ENCODE results near the gene SNAPC4. TPM values are rescaled to one million over a fixed set of nuclear protein-coding genes. Genes with fewer than 3 reads are reported as not detected.
A peak's percentile ranks its signal among the peaks of the same experiment; 100 is the strongest.

The SNAPC4 gene
- total and polyA plus RNA-seq, 11 donors = 3.1 to 7.8 (median 4.3) TPM

GRCh38 chr9:136438548-136439480 is 38.8 kb upstream of the SNAPC4 start:
- DNase-seq (peak in 2 of 5 donors; percentile 49 to 72), ATAC-seq (peak in 3 of 4 donors; percentile 14 to 36 (median 30))
- H3K9me3 ChIP-seq = no peaks in the 10 kb centered on the region
- H3K4me3 ChIP-seq = peak overlapping the region; percentile 64 to 99 (median 95)
- peaks cover 8 to 44% (median 30%) of the 10 kb centered on the region in 12 donors for H3K4me1 ChIP-seq
- H3K36me3 ChIP-seq = peaks cover 0 to 57% (median 40%) of the 10 kb centered on the region in 9 donors
- 0 to 3% (median 1%) methylated on average over 24 to 91 of the region's 91 CpGs for WGBS, 4 donors
- intact Hi-C loops (cut with DNase I) = loop anchor here in 1 of 10 donors (5.0 kb wide), 1 partner anchor 37 kb away; the partner anchor contains the start of gene SNAPC4
- no peak for TF ChIP-seq CTCF (IDR thresholded peaks at IDR 0.05)
- TF ChIP-seq POLR2A (IDR thresholded peaks at IDR 0.05) = no peak
- H3K27me3 ChIP-seq = no peaks in the 10 kb centered on the region
- peak overlapping the region; percentile 50 to 92 (median 86) for H3K27ac ChIP-seq

- H3K27me3 ChIP-seq = no peaks in the 10 kb centered on the region
- H3K9me3 ChIP-seq = no peaks in the 10 kb centered on the region
- DNase-seq (no peak), ATAC-seq (peak in 1 of 4 donors; percentile 11)
- WGBS, 4 donors = 48 to 53% (median 50%) methylated on average over 36 to 37 of the region's 37 CpGs
- peak overlapping the region; percentile 64 to 99 (median 95) for H3K4me3 ChIP-seq
- TF ChIP-seq POLR2A (IDR thresholded peaks at IDR 0.05) (no peak), CTCF (IDR thresholded peaks at IDR 0.05) (no peak)
- H3K27ac ChIP-seq = peak overlapping the region in 5 of 12 donors; percentile 78 to 92 (median 88)
- H3K36me3 ChIP-seq = peaks cover 0 to 57% (median 37%) of the 10 kb centered on the region in 9 donors
- intact Hi-C loops (cut with DNase I) = loop anchor here in 1 of 10 donors (5.0 kb wide), 1 partner anchor 36 kb away; the partner anchor contains the start of gene SNAPC4
- peaks cover 8 to 44% (median 30%) of the 10 kb centered on the region in 12 donors for H3K4me1 ChIP-seq
These were observed 38.0 kb upstream of the SNAPC4 start for GRCh38 chr9:136437839-136438547.

- H3K9me3 ChIP-seq = no peaks in the 10 kb centered on the region
- no peak for TF ChIP-seq POLR2A (IDR thresholded peaks at IDR 0.05)
- no peak for TF ChIP-seq CTCF (IDR thresholded peaks at IDR 0.05)
- WGBS, 4 donors = 55 to 62% (median 59%) methylated on average over 8 of the region's 8 CpGs
- ATAC-seq (no peak), DNase-seq (no peak)
- intact Hi-C loops (cut with DNase I) = loop anchor here in 1 of 10 donors (5.0 kb wide), 1 partner anchor 35 kb away; the partner anchor contains the start of gene SNAPC4
- peak overlapping the region in 10 of 12 donors; percentile 64 to 99 (median 95) for H3K4me3 ChIP-seq
- H3K4me1 ChIP-seq = peaks cover 8 to 44% (median 30%) of the 10 kb centered on the region in 12 donors
- H3K27me3 ChIP-seq = no peaks in the 10 kb centered on the region
- peaks cover 0 to 57% (median 37%) of the 10 kb centered on the region in 9 donors for H3K36me3 ChIP-seq
- peak overlapping the region in 3 of 12 donors; percentile 4 to 88 (median 88) for H3K27ac ChIP-seq
These were observed 37.5 kb upstream of the SNAPC4 start for GRCh38 chr9:136437430-136437829.

Data from heart left ventricle (tissue), 16 donors.